H9 (cell line): ENCODE data around the gene KCNJ12. TPM values are rescaled to one million over a fixed set of nuclear protein-coding genes. Genes with fewer than 3 reads are reported as not detected.
A peak's percentile ranks its signal among the peaks of the same experiment; 100 is the strongest.
"Not testable (repeated sequence)": the region's sequence is repeated elsewhere in the genome, so short reads cannot be mapped to it uniquely, and the experiment has no call there.

Source experiments
- DNase-seq: peaks from one replicate; pipeline ENCODE4 v3.0.0-alpha.2; 2017
- H2AFZ ChIP-seq: one replicate; pipeline ENCODE4 v1.6.1; 2013; ENCODE audit warnings: mild to moderate bottlenecking, low read length, control low read depth, moderate library complexity
- H2AK5ac ChIP-seq: 2 replicates; pipeline ENCODE4 v1.6.1; 2013; ENCODE audit warnings: low read length, control low read depth, mixed read lengths; ENCODE audit not compliant: insufficient read length
- H2BK120ac ChIP-seq: one replicate; pipeline ENCODE4 v1.6.1; 2013; ENCODE audit warnings: low read depth, mild to moderate bottlenecking, low read length, control low read depth, inconsistent platforms; ENCODE audit not compliant: poor library complexity, severe bottlenecking
- H2BK12ac ChIP-seq: 2 replicates; pipeline ENCODE4 v1.6.1; 2013; ENCODE audit warnings: low read length, control low read depth, mixed read lengths, low read depth; ENCODE audit not compliant: insufficient read length
- H2BK15ac ChIP-seq: 2 replicates; pipeline ENCODE4 v1.6.1; 2013; ENCODE audit warnings: low read depth, low read length, control low read depth
- H2BK20ac ChIP-seq: one replicate; pipeline ENCODE4 v1.6.1; 2013; ENCODE audit warnings: low read depth, mild to moderate bottlenecking, low read length, control low read depth, inconsistent platforms; ENCODE audit not compliant: poor library complexity, severe bottlenecking
- H2BK5ac ChIP-seq: 2 replicates; pipeline ENCODE4 v1.6.1; 2013; ENCODE audit warnings: low read length, control low read depth, mixed read lengths; ENCODE audit not compliant: insufficient read length
- H3K14ac ChIP-seq: 2 replicates; pipeline ENCODE4 v1.6.1; 2013; ENCODE audit warnings: low read length, control low read depth; ENCODE audit not compliant: insufficient read depth
- H3K18ac ChIP-seq: 2 replicates; pipeline ENCODE4 v1.6.1; 2013; ENCODE audit warnings: low read depth, mild to moderate bottlenecking, mixed read lengths, low read length, control low read depth; ENCODE audit not compliant: insufficient read length
- H3K23ac ChIP-seq: 2 replicates; pipeline ENCODE4 v1.6.1; 2013; ENCODE audit warnings: low read length, control low read depth, mixed read lengths, low read depth; ENCODE audit not compliant: insufficient read length
- H3K23me2 ChIP-seq: 2 replicates; pipeline ENCODE4 v1.6.1; 2013; ENCODE audit warnings: low read depth, mild to moderate bottlenecking, mixed read lengths, low read length, control low read depth; ENCODE audit not compliant: insufficient read length, poor library complexity, severe bottlenecking
- H3K27ac ChIP-seq: 2 replicates; pipeline ENCODE4 v1.5.1; 2013; ENCODE audit warnings: low read length, control low read depth, mixed read lengths, low read depth; ENCODE audit not compliant: insufficient read length
- H3K27me3 ChIP-seq: 2 replicates; pipeline ENCODE4 v1.6.1; 2013; ENCODE audit warnings: low read length, control low read depth, inconsistent platforms; ENCODE audit not compliant: insufficient read depth
- H3K4ac ChIP-seq: 2 replicates; pipeline ENCODE4 v1.6.1; 2013; ENCODE audit warnings: low read depth, mild to moderate bottlenecking, control low read depth, inconsistent platforms, low read length, moderate library complexity
- H3K4me1 ChIP-seq: 2 replicates; pipeline ENCODE4 v1.6.1; 2013; ENCODE audit warnings: low read length, control low read depth, inconsistent platforms; ENCODE audit not compliant: insufficient read depth
- H3K4me2 ChIP-seq: 2 replicates; pipeline ENCODE4 v1.6.1; 2013; ENCODE audit warnings: low read length, control low read depth, mixed read lengths; ENCODE audit not compliant: insufficient read length, insufficient read depth
- H3K56ac ChIP-seq: 2 replicates; pipeline ENCODE4 v1.6.1; 2013; ENCODE audit warnings: low read depth, mild to moderate bottlenecking, mixed read lengths, low read length, control low read depth; ENCODE audit not compliant: insufficient read length
- H3K79me1 ChIP-seq: 2 replicates; pipeline ENCODE4 v1.6.1; 2013; ENCODE audit warnings: low read depth, mild to moderate bottlenecking, moderate library complexity, low read length, control low read depth, inconsistent platforms; ENCODE audit not compliant: insufficient read depth, poor library complexity, severe bottlenecking
- H3K79me2 ChIP-seq: 2 replicates; pipeline ENCODE4 v1.6.1; 2013; ENCODE audit warnings: low read length, control low read depth, inconsistent platforms; ENCODE audit not compliant: insufficient read depth
- H3K9ac ChIP-seq: 2 replicates; pipeline ENCODE4 v1.6.1; 2013; ENCODE audit warnings: low read length, control low read depth, mixed read lengths; ENCODE audit not compliant: insufficient read length; ENCODE audit errors: extremely low read depth
- H3K9me3 ChIP-seq: one replicate; pipeline ENCODE4 v1.6.1; 2013; ENCODE audit warnings: low read depth, low read length, inconsistent platforms; ENCODE audit not compliant: control insufficient read depth
- H3T11ph ChIP-seq: one replicate; pipeline ENCODE4 v1.6.1; 2013; ENCODE audit warnings: mild to moderate bottlenecking, low read length, control low read depth, inconsistent platforms
- H4K20me1 ChIP-seq: one replicate; pipeline ENCODE4 v1.6.1; 2013; ENCODE audit not compliant: control insufficient read depth, insufficient read length, insufficient read depth
- H4K5ac ChIP-seq: 2 replicates; pipeline ENCODE4 v1.6.1; 2013; ENCODE audit warnings: low read depth, mild to moderate bottlenecking, mixed read lengths, low read length, control low read depth; ENCODE audit not compliant: insufficient read length
- H4K8ac ChIP-seq: replicated peaks from 2 replicates; pipeline ENCODE4 v1.6.1; 2013; ENCODE audit warnings: low read length, control low read depth, mixed read lengths, low read depth; ENCODE audit not compliant: insufficient read length
- H4K91ac ChIP-seq: 2 replicates; pipeline ENCODE4 v1.6.1; 2013; ENCODE audit warnings: low read depth, mild to moderate bottlenecking, moderate library complexity, mixed read lengths, low read length, control low read depth; ENCODE audit not compliant: insufficient read length
- H3K27ac Mint-ChIP-seq, 3 experiments: 2 replicates in 2 of 3; 3 replicates in 1 of 3; pipeline ENCODE4 v1.8.0; 2020 to 2021; ENCODE audit warnings: mixed read lengths in 3 of 3, mild to moderate bottlenecking in 1 of 3, moderate library complexity in 1 of 3
- H3K27me3 Mint-ChIP-seq: 2 replicates; pipeline ENCODE4 v1.8.0; 2021; ENCODE audit warnings: low read depth, mild to moderate bottlenecking, moderate library complexity, mixed read lengths
- H3K36me3 Mint-ChIP-seq, 3 experiments: 2 replicates in 2 of 3; 3 replicates in 1 of 3; pipeline ENCODE4 v1.8.0; 2020 to 2021; ENCODE audit warnings: low read depth in 3 of 3, mixed read lengths in 3 of 3; ENCODE audit not compliant: insufficient read depth in 1 of 3
- H3K4me1 Mint-ChIP-seq, 2 experiments: 2 replicates each; pipeline ENCODE4 v1.8.0; 2020; ENCODE audit warnings: mixed read lengths in 2 of 2
- H3K4me3 Mint-ChIP-seq, 2 experiments: 2 replicates in 1 of 2; 3 replicates in 1 of 2; pipeline ENCODE4 v1.8.0; 2020 to 2021; ENCODE audit warnings: mild to moderate bottlenecking in 2 of 2, mixed read lengths in 2 of 2, moderate library complexity in 1 of 2
- H3K9me3 Mint-ChIP-seq, 2 experiments: 2 replicates in 1 of 2; 3 replicates in 1 of 2; pipeline ENCODE4 v1.8.0; 2020; ENCODE audit warnings: mild to moderate bottlenecking in 2 of 2, mixed read lengths in 2 of 2, moderate library complexity in 1 of 2
- WGBS: extraction: QIAGEN DNeasy Blood & Tissue Kit; methylation state at CpG from one replicate; pipeline ENCODE4 v1.1.7; 2013; ENCODE audit warnings: missing lambda C conversion rate, low lambda C conversion rate, mixed read lengths; ENCODE audit not compliant: insufficient read length; ENCODE audit errors: extremely low coverage; 5-methylcytosine and 5-hydroxymethylcytosine counted together
- long read RNA-seq: library from polyadenylated mRNA; unstranded; transcript quantifications from one replicate; pipeline ENCODE4 v2.0.0, GENCODE V29; 2020
- total RNA-seq: library from RNA; stranded (reverse); gene quantifications from 2 replicates; pipeline ENCODE4 v1.2.1, GENCODE V29; 2021
- TF ChIP-seq, protein P1 (sequence below): fragments of 200-600 bp; sonication (generic); conservative IDR thresholded peaks from 3 replicates; pipeline ENCODE4 v1.8.0; 2021; ENCODE audit warnings: antibody characterized with exemption, mild to moderate bottlenecking

KCNJ12 gene
- 0.29 and 0.39 TPM in 2 replicates for total RNA-seq
- long read RNA-seq, partial matches to known transcripts: 0 of 1 reads
- long read RNA-seq, other reads (novel, unspliced or antisense): 1 of 1 reads

DNA sequence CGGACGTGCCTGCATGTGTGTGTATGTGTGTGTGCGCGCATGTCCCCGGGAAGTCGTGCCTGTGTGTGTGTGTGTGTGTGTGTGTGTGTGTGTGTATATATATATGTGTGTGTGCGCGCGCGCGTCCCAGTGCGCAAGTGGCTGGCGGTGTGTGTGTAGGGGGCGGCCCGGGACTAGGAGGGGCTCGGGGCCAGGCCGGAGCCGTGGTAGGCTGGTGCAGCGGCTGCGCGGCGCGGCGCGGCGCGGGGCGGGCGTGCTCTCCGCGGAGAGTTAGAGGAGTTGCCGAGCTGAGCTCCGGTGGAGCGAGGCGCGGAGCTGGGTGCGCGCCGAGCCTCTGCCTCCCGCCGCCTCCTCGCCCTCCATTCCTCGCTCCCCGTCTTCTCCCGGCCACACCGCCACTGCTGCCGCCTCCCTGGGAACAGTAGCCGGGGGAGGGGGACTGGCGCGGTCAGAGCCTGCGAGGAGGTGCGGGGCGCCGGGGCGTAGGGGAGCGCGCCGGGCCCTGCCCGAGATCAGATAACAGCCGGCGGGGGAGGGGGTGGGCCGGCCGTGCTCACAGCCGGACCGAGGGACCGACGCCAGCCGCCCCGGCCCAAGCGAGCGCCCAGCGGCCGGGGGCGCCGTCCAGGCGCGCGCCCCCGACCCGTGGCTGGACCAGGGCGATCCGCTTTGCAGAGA, at the start of gene KCNJ12:
Gene KCNJ12, plus strand, starts transcription at position 277 of the 678 bp plus-strand sequence. CDS start 38,986 bp downstream, outside the sequence.
- no peak within 1 kb of the TSS for H2BK15ac ChIP-seq
- H3K4me1 ChIP-seq: no peaks in the 10 kb centered on the region
- no peaks in the 10 kb centered on the region for H3K79me1 ChIP-seq
- Mint-ChIP-seq H3K9me3 (no peaks in the 10 kb centered on the region; a peak in 1 of 5 replicates), H3K4me3 (peak within 1 kb of the TSS; percentile 60 to 83), H3K36me3 (no peaks in the 10 kb centered on the region), H3K27me3 (peaks cover 63% of the 10 kb centered on the region), H3K27ac (peak within 1 kb of the TSS in 1 of 3 experiments; percentile 6; a peak in 1 of 7 replicates), H3K4me1 (peaks cover 14 to 34% of the 10 kb centered on the region in 2 experiments; a peak in 3 of 4 replicates)
- H4K5ac ChIP-seq: no peak within 1 kb of the TSS
- no peak within 1 kb of the TSS for H3T11ph ChIP-seq
- H2BK120ac ChIP-seq: no peak within 1 kb of the TSS
- H2BK20ac ChIP-seq: no peak within 1 kb of the TSS
- peaks cover 2% of the 10 kb centered on the region for H4K20me1 ChIP-seq
- H3K56ac ChIP-seq: no peak within 1 kb of the TSS
- H3K79me2 ChIP-seq: no peaks in the 10 kb centered on the region
- H4K8ac ChIP-seq: no peak within 1 kb of the TSS
- H3K9ac ChIP-seq: no peak within 1 kb of the TSS
- no peak within 1 kb of the TSS for H3K23ac ChIP-seq
- peak; percentile 68 for DNase-seq
- no peak within 1 kb of the TSS for H2AK5ac ChIP-seq
- peaks cover 15% of the 10 kb centered on the region for H3K23me2 ChIP-seq
- WGBS: no CpG with 5 or more reads among the region's 82 CpGs
- no peak within 1 kb of the TSS for H2AFZ ChIP-seq
- TF ChIP-seq, protein P1, sequence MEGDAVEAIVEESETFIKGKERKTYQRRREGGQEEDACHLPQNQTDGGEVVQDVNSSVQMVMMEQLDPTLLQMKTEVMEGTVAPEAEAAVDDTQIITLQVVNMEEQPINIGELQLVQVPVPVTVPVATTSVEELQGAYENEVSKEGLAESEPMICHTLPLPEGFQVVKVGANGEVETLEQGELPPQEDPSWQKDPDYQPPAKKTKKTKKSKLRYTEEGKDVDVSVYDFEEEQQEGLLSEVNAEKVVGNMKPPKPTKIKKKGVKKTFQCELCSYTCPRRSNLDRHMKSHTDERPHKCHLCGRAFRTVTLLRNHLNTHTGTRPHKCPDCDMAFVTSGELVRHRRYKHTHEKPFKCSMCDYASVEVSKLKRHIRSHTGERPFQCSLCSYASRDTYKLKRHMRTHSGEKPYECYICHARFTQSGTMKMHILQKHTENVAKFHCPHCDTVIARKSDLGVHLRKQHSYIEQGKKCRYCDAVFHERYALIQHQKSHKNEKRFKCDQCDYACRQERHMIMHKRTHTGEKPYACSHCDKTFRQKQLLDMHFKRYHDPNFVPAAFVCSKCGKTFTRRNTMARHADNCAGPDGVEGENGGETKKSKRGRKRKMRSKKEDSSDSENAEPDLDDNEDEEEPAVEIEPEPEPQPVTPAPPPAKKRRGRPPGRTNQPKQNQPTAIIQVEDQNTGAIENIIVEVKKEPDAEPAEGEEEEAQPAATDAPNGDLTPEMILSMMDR: no peak
- no peak within 1 kb of the TSS for H2BK5ac ChIP-seq
- H3K18ac ChIP-seq: no peak within 1 kb of the TSS
- no peak within 1 kb of the TSS for H3K14ac ChIP-seq
- H2BK12ac ChIP-seq: no peak within 1 kb of the TSS
- H3K27ac ChIP-seq: no peak within 1 kb of the TSS
- H3K4me2 ChIP-seq: peak within 1 kb of the TSS; percentile 76
- H3K9me3 ChIP-seq: no peaks in the 10 kb centered on the region
- peaks cover 14% of the 10 kb centered on the region; the same call in 1 of the 2 replicates for H3K27me3 ChIP-seq
- H4K91ac ChIP-seq: no peak within 1 kb of the TSS
- no peak within 1 kb of the TSS for H3K4ac ChIP-seq

DNA sequence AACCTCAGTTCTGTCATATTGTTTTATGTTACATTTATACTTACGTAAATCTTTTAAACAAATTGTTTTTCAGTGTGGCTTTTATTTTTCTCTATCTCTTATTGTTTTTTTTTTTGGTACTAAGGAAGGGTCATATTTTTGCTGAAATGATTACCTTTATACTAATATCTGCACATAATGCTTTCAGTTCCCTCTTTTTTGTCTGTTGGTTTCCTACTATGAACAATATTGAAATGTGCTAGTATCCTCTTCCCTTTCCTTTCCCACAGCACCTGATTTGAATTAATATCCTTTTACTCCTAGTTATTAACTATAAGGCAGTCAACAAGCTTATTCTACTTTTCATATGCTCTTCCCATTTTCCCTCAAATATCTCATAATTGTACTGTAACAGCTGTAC, 48.2 kb upstream of the KCNJ12 start:
- H3K27ac Mint-ChIP-seq, H2BK20ac ChIP-seq, H4K8ac ChIP-seq, H3K36me3 Mint-ChIP-seq, H2AK5ac ChIP-seq, H4K20me1 ChIP-seq, H3K9ac ChIP-seq, H3K23me2 ChIP-seq, H3K4me2 ChIP-seq, H3K9me3 ChIP-seq, H3K4me1 Mint-ChIP-seq, H3K27me3 ChIP-seq, H3T11ph ChIP-seq, H3K4ac ChIP-seq, H4K5ac ChIP-seq, H4K91ac ChIP-seq, H3K18ac ChIP-seq, H2AFZ ChIP-seq, H2BK15ac ChIP-seq, H2BK5ac ChIP-seq, H3K27ac ChIP-seq, H3K14ac ChIP-seq, H3K56ac ChIP-seq, H2BK120ac ChIP-seq, DNase-seq, H3K79me1 ChIP-seq, H3K79me2 ChIP-seq, H2BK12ac ChIP-seq, H3K23ac ChIP-seq, H3K4me1 ChIP-seq, H3K4me3 Mint-ChIP-seq: not testable (repeated sequence)
- WGBS: no CpG with 5 or more reads among the region's 1 CpG
- H3K27me3 Mint-ChIP-seq: peaks cover 33% of the 10 kb centered on the region
- H3K9me3 Mint-ChIP-seq: peaks cover 27 to 28% of the 10 kb centered on the region in 2 experiments
